ENCODE data around the gene MDFI.

The MDFI gene

GRCh38 chr6:41635365-41635764, 2.9 kb upstream of the MDFI start:
- DNase-seq = no peak

- DNase-seq = no peak
These were observed 1.5 kb upstream of the MDFI start for GRCh38 chr6:41636833-41637193.

GRCh38 chr6:41637194-41638001, 870 bp upstream of the MDFI start:
- DNase-seq = no peak

GRCh38 chr6:41638935-41639808, 904 bp downstream of the MDFI start:
- no peak for DNase-seq

GRCh38 chr6:41639809-41640371, 1.6 kb downstream of the MDFI start:
- DNase-seq = no peak

GRCh38 chr6:41640426-41640825, 2.2 kb downstream of the MDFI start:
- DNase-seq = no peak

- DNase-seq = no peak
These were observed 3.2 kb downstream of the MDFI start for GRCh38 chr6:41641352-41641925.

GRCh38 chr6:41642090-41642959, 4.1 kb downstream of the MDFI start:
- no peak for DNase-seq

- no peak for DNase-seq
These were observed 5.0 kb downstream of the MDFI start for GRCh38 chr6:41642960-41643898.

GRCh38 chr6:41643899-41644269, 5.6 kb downstream of the MDFI start:
- no peak for DNase-seq

GRCh38 chr6:41644297-41644879, 6.1 kb downstream of the MDFI start:
- DNase-seq = no peak

- DNase-seq = no peak
These were observed 6.8 kb downstream of the MDFI start for GRCh38 chr6:41645007-41645618.

GRCh38 chr6:41646026-41646795, 7.9 kb downstream of the MDFI start:
- no peak for DNase-seq

- DNase-seq = no peak
These were observed 8.8 kb downstream of the MDFI start for GRCh38 chr6:41647061-41647511.

GRCh38 chr6:41648070-41648585, 9.9 kb downstream of the MDFI start:
- DNase-seq = no peak

- no peak for DNase-seq
These were observed 10.7 kb downstream of the MDFI start for GRCh38 chr6:41648921-41649320.

GRCh38 chr6:41649596-41649995, 11.3 kb downstream of the MDFI start:
- DNase-seq = no peak

GRCh38 chr6:41650120-41650519, 11.9 kb downstream of the MDFI start:
- DNase-seq = no peak

- DNase-seq = no peak
These were observed 13.1 kb downstream of the MDFI start for GRCh38 chr6:41651246-41651961.

All from stimulated activated CD4-positive, alpha-beta T cell treated with anti-CD3 and anti-CD28 coated beads, Interleukin-4, amount 100 ng/mL, for 1 hour (primary cell).